Lower leg skin (tissue), 4 donors: ENCODE data around the gene KANK4. TPM values are rescaled to one million over a fixed set of nuclear protein-coding genes. Genes with fewer than 3 reads are reported as not detected.
"Not testable (repeated sequence)": the region's sequence is repeated elsewhere in the genome, so short reads cannot be mapped to it uniquely, and the experiment has no call there.

Experiments used
- DNase-seq, 2 donors: peaks; one replicate each; pipeline ENCODE4 v3.0.0-alpha.2; 2019; ENCODE audit warnings: low spot score in 2 of 2
- H3K4me3 ChIP-seq: fragments of 200-600 bp; sonication (generic); 2 replicates; pipeline ENCODE4 v1.5.1; 2017; ENCODE audit warnings: mild to moderate bottlenecking, low read depth; ENCODE audit not compliant: poor library complexity, severe bottlenecking
- POLR2A ChIP-seq, 2 donors: fragments of 450-650 bp; IDR thresholded peaks; one replicate each; pipeline ENCODE4 v1.6.1; 2016 to 2017; ENCODE audit warnings: antibody characterized with exemption in 2 of 2, mild to moderate bottlenecking in 1 of 2, moderate library complexity in 1 of 2
- WGBS, 2 donors: methylation state at CpG; one replicate each; pipeline ENCODE4 v1.1.5; 2018; 5-methylcytosine and 5-hydroxymethylcytosine counted together
- intact Hi-C: fragments of 100-400 bp; cut with DNase I; formaldehyde crosslinking; loops from one replicate; pipeline ENCODE4 v1.15.0; 2023; ENCODE audit warnings: low total_unique reads
- total RNA-seq, 4 donors: library from RNA; depleted of rRNA; stranded (reverse); fragments of >200 nt; gene quantifications; one replicate each; pipeline ENCODE4 v1.1.0, GENCODE V29; 2016
- TF ChIP-seq, protein P1 (sequence below), 3 donors: fragments of 450-650 bp; IDR thresholded peaks; one replicate each; pipeline ENCODE4 v1.5.1; 2016; ENCODE audit warnings: antibody characterized with exemption in 3 of 3, mild to moderate bottlenecking in 3 of 3, moderate library complexity in 2 of 3

KANK4 gene
- total RNA-seq, 4 donors from 2014 or later: 0.21 to 1.5 (median 0.72) TPM

DNA sequence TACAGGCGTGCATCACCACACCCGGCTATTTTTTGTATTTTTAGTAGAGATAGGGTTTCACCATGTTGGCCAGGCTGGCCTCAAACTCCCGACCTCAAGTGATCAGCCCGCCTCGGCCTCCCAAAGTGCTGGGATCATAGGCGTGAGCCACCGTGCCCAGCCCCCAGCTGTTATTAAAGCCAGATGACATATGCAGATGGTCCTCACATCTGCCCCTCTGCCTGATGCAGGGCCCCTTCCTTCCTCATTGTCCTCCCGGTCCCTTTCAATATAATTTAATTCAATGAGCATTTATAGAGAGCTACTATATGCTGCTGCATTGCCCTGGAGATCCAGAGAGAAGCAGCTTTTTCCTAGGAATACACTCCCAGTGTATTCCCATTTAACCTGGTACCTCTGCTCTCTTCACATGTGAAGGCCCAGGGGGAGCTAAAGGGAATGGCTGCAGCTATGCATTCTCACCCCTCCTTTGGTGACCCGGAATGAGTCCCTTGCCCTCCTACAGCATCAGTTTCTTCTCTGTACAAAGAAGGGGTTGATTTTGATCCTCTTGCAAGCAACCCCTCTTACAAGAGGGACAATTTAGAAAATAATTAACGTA, 69.0 kb downstream of the KANK4 start:
- TF ChIP-seq, protein P1, sequence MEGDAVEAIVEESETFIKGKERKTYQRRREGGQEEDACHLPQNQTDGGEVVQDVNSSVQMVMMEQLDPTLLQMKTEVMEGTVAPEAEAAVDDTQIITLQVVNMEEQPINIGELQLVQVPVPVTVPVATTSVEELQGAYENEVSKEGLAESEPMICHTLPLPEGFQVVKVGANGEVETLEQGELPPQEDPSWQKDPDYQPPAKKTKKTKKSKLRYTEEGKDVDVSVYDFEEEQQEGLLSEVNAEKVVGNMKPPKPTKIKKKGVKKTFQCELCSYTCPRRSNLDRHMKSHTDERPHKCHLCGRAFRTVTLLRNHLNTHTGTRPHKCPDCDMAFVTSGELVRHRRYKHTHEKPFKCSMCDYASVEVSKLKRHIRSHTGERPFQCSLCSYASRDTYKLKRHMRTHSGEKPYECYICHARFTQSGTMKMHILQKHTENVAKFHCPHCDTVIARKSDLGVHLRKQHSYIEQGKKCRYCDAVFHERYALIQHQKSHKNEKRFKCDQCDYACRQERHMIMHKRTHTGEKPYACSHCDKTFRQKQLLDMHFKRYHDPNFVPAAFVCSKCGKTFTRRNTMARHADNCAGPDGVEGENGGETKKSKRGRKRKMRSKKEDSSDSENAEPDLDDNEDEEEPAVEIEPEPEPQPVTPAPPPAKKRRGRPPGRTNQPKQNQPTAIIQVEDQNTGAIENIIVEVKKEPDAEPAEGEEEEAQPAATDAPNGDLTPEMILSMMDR (IDR thresholded peaks at IDR 0.05): no peak
- TF ChIP-seq POLR2A (IDR thresholded peaks at IDR 0.05): no peak
- H3K4me3 ChIP-seq: no peak overlapping the region
- intact Hi-C loops: no loop called here
- 70% methylated on average over 10 of the region's 10 CpGs for WGBS, 2 donors
- no peak for DNase-seq

GRCh38 chr1:62247391-62248168, 71.7 kb downstream of the KANK4 start:
- intact Hi-C loops: no loop called here
- TF ChIP-seq POLR2A (IDR thresholded peaks at IDR 0.05): no peak
- TF ChIP-seq, protein P1 (IDR thresholded peaks at IDR 0.05): no peak
- no peak for DNase-seq
- WGBS, 2 donors: 70 to 73% methylated on average over 14 of the region's 14 CpGs
- H3K4me3 ChIP-seq: no peak overlapping the region

DNA sequence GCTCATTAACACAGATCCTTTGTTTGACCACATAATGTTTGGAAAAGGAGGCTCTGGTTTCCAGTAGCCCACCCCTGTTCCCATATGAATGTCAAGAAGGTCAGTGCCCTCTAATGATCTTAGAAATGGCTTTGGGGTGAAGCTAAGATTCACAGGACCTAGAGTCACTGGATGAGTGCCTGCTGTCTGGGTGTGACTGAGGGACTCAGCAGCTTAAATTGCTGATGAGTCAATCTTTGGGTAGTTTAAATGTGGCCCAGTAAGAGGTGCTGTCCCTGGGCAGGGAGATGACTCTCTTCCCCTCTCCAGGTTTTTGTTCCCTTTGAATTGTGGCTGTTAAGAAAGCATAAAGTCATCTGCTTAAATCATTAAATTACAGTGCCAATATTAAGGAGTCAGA, 74.0 kb downstream of the KANK4 start:
- TF ChIP-seq, protein P1 (IDR thresholded peaks at IDR 0.05): no peak
- no peak for TF ChIP-seq POLR2A (IDR thresholded peaks at IDR 0.05)
- intact Hi-C loops: no loop called here

DNA sequence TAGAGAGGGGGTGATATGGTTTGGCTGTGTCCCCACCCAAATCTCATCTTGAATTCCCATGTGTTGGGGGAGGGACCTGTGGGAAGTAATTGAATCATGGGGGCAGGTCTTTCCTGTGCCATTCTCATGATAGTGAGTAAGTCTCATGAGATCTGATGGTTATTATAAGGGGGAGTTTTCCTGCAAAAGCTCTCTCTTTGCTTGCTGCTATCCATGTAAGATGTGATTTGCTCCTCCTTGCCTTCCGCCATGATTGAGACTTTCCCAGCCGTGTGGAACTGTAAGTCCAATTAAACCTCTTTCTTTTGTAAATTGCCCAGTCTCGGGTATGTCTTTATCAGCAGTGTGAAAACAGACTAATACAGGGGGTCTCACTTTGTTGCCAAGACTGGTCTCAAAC, 74.9 kb downstream of the KANK4 start:
- 96 to 98% methylated on average over 3 of the region's 3 CpGs for WGBS, 2 donors
- intact Hi-C loops, DNase-seq, H3K4me3 ChIP-seq: not testable (repeated sequence)

More for the DNA sequence above, 74.0 kb downstream of the KANK4 start:
- H3K4me3 ChIP-seq: no peak overlapping the region
- DNase-seq: no peak

GRCh38 chr1:62241371-62242131, 77.7 kb downstream of the KANK4 start:
- no peak for DNase-seq
- H3K4me3 ChIP-seq: no peak overlapping the region
- no peak for TF ChIP-seq POLR2A (IDR thresholded peaks at IDR 0.05)
- TF ChIP-seq, protein P1 (IDR thresholded peaks at IDR 0.05): no peak
- intact Hi-C loops: no loop called here
- 68 to 73% methylated on average over 12 of the region's 12 CpGs for WGBS, 2 donors
